HG03025 (cell line): Measurements from ENCODE around the gene CSTF2T.

Experiments used
- ATAC-seq: cut with Tn5 transposase; IDR thresholded peaks from one replicate; pipeline ENCODE4 v1.9.1; 2021; ENCODE audit warnings: mild to moderate bottlenecking, moderate library complexity; ENCODE audit not compliant: unreplicated experiment, low FRiP score

Gene CSTF2T

DNA sequence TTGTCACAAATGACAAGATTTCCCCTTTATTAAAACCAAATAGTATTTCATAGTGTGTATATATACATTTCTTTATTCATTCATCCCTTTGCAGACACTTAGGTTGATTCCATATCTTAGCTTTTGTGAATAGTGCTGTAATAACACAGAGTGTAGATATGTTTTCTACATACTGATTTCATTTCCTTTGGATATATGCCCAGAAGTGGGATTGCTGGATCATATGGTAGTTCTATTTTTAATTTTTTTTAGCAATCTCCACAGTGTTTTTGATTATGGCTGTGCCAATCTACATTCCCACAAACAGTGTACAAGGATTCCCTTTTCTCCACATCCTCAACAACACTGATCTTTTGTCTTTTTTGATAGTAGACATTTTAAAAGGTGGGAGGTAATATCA lies 46.4 kb downstream of the CSTF2T start:
- no peak for ATAC-seq

DNA sequence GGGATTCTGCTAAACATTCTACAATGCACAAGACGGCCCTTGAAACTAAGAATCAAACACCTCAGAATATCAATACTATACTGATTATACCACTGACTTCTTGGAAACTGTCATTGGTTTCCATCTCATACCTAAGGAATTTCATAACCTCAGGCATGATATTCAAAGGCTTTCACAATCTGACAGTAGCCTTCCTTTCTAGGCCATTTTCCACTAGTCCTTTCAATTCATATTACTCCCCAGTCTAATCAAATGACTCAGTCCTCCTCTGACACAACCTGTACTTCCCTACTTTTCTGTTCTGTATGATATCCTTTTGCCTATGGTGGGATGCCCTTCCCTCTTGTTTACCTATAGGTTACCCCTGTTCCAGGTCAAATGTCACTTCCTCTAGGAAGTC lies 48.3 kb downstream of the CSTF2T start:
- no peak for ATAC-seq

DNA sequence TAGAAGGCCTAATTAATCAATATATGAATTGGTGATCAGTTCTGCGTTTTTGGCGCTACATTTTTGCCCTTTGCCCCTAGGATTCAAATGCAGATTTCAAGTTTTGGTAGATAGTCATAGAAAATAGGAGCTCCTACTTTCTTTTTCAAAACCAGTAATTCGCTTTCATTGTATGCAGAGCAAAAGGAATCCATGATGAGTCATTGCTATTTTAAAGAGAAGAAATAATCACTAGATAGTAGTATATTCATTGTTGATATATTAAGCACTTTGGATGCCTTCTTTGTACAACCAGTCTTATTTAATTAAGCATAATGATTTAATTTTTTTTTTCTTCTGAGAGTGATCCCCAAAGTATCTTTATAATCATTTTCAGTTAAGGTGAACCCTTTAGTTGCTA lies 50.3 kb downstream of the CSTF2T start:
- no peak for ATAC-seq
